ENCODE measurements around the gene CFAP210.

DNA sequence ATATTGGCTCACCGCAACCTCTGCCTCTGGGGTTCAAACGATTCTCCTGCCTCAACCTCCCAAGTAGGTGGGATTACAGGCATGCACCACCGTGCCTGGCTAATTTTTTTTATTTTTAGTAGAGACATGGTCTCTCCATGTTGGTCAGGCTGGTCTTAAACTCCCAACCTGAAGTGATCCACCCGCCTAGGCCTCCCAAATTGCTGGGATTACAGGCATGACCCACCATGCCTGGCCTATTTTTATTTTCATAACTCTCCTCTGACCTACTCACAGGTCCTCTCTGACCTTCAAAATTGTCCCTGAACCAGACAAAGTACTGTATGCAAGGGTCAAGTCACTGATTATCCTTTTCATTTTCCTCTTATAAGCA lies 23.5 kb upstream of the CFAP210 start:
- TF ChIP-seq HNF4G (IDR thresholded peaks at IDR 0.05) (no peak), RAD21 (IDR thresholded peaks at IDR 0.05) (no peak), YY1 (IDR thresholded peaks at IDR 0.05) (no peak), EGR1 (IDR thresholded peaks at IDR 0.05; ENCODE audit: low read depth in 2 of 2) (no peak)
- TF ChIP-seq, protein P1, sequence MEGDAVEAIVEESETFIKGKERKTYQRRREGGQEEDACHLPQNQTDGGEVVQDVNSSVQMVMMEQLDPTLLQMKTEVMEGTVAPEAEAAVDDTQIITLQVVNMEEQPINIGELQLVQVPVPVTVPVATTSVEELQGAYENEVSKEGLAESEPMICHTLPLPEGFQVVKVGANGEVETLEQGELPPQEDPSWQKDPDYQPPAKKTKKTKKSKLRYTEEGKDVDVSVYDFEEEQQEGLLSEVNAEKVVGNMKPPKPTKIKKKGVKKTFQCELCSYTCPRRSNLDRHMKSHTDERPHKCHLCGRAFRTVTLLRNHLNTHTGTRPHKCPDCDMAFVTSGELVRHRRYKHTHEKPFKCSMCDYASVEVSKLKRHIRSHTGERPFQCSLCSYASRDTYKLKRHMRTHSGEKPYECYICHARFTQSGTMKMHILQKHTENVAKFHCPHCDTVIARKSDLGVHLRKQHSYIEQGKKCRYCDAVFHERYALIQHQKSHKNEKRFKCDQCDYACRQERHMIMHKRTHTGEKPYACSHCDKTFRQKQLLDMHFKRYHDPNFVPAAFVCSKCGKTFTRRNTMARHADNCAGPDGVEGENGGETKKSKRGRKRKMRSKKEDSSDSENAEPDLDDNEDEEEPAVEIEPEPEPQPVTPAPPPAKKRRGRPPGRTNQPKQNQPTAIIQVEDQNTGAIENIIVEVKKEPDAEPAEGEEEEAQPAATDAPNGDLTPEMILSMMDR (IDR thresholded peaks at IDR 0.05; ENCODE audit: low read depth, low read length, missing input control) = no peak
